ENCODE data around the gene GLI3. TPM values are rescaled to one million over a fixed set of nuclear protein-coding genes. Genes with fewer than 3 reads are reported as not detected.

GLI3 gene
- total RNA-seq, 1 experiment from 2014 or later, result 46.2 TPM

GRCh38 chr7:42161719-42162118, 75.3 kb downstream of the GLI3 start:
- TF ChIP-seq HMGA2 (CRISPR knock-in tag; IDR thresholded peaks at IDR 0.05) (no peak), ARID4B (CRISPR knock-in tag; IDR thresholded peaks at IDR 0.05; ENCODE audit: borderline replicate concordance) (no peak), ZNF416 (CRISPR knock-in tag; IDR thresholded peaks at IDR 0.05) (no peak), GABPB1 (CRISPR knock-in tag; IDR thresholded peaks at IDR 0.05) (no peak), ZNF671 (CRISPR knock-in tag; IDR thresholded peaks at IDR 0.05) (no peak)
- Mint-ChIP-seq H3K4me3 (no peak overlapping the region), H3K36me3 (no peaks in the 10 kb centered on the region), H3K9me3 (no peaks in the 10 kb centered on the region), H3K4me1 (peaks cover 41% of the 10 kb centered on the region), H3K27me3 (ENCODE audit: low read depth) (no peaks in the 10 kb centered on the region), H3K27ac (peak overlapping the region; percentile 43; the same call in 1 of the 2 replicates)
- POLR2A ChIA-PET, result no interaction called here
- ATAC-seq (no peak), DNase-seq (ENCODE audit: low spot score) (no peak)
- CTCF ChIA-PET, result no interaction called here

GRCh38 chr7:42161110-42161509, 75.9 kb downstream of the GLI3 start:
- TF ChIP-seq ZMAT4 (CRISPR knock-in tag; IDR thresholded peaks at IDR 0.05), result no peak
- TF ChIP-seq E2F5 (CRISPR knock-in tag; IDR thresholded peaks at IDR 0.05), result no peak
- TF ChIP-seq JUN (CRISPR knock-in tag; IDR thresholded peaks at IDR 0.05), result no peak
- TF ChIP-seq CBFB (CRISPR knock-in tag; IDR thresholded peaks at IDR 0.05; ENCODE audit: low read depth), result no peak
- no peak for TF ChIP-seq ZBTB21 (CRISPR knock-in tag; IDR thresholded peaks at IDR 0.05; ENCODE audit: borderline replicate concordance)
- no peak for TF ChIP-seq JAZF1 (CRISPR knock-in tag; IDR thresholded peaks at IDR 0.05)
- TF ChIP-seq NR1H2 (CRISPR knock-in tag; IDR thresholded peaks at IDR 0.05), result no peak
- TF ChIP-seq FOXP4 (CRISPR knock-in tag; IDR thresholded peaks at IDR 0.05), result no peak
- TF ChIP-seq ZNF219 (CRISPR knock-in tag; IDR thresholded peaks at IDR 0.05; ENCODE audit: borderline replicate concordance), result no peak
- no peak for TF ChIP-seq SOX15 (CRISPR knock-in tag; IDR thresholded peaks at IDR 0.05)
- no peak for TF ChIP-seq NFYB (CRISPR knock-in tag; conservative IDR thresholded peaks at IDR 0.05; ENCODE audit: low read depth)
- TF ChIP-seq ZSCAN18 (CRISPR knock-in tag; IDR thresholded peaks at IDR 0.05), result no peak
- no peak for TF ChIP-seq ERG (CRISPR knock-in tag; IDR thresholded peaks at IDR 0.05)
- Mint-ChIP-seq H3K27ac (no peak overlapping the region), H3K27me3 (ENCODE audit: low read depth) (no peaks in the 10 kb centered on the region), H3K4me3 (no peak overlapping the region), H3K9me3 (no peaks in the 10 kb centered on the region), H3K4me1 (peaks cover 47% of the 10 kb centered on the region), H3K36me3 (no peaks in the 10 kb centered on the region)
- ATAC-seq, result no peak
- POLR2A ChIA-PET, result no interaction called here
- no peak for DNase-seq (ENCODE audit: low spot score)
- CTCF ChIA-PET, result no interaction called here

All from WTC11 (cell line).